PFSK-1 (cell line): Measurements from ENCODE around the gene ATF6.

ENCODE experiments used
- FOXP2 ChIP-seq: optimal IDR thresholded peaks from 2 replicates; pipeline ENCODE3; 2011; ENCODE audit warnings: borderline replicate concordance, control low read depth, inconsistent platforms; ENCODE audit not compliant: insufficient read depth; ENCODE audit errors: extremely low read length, extremely low read depth
- POLR2AphosphoS5 ChIP-seq: IDR thresholded peaks from 2 replicates; pipeline ENCODE4 v1.6.1; 2012; ENCODE audit warnings: low read depth, mild to moderate bottlenecking, control low read depth, low read length, moderate library complexity
- SIN3A ChIP-seq: IDR thresholded peaks from 2 replicates; pipeline ENCODE4 v1.6.1; 2012; ENCODE audit warnings: mild to moderate bottlenecking, low read length, moderate library complexity, borderline replicate concordance; ENCODE audit not compliant: insufficient read depth
- TAF1 ChIP-seq: IDR thresholded peaks from 2 replicates; pipeline ENCODE4 v1.6.1; 2012; ENCODE audit warnings: low read length, control low read depth, borderline replicate concordance; ENCODE audit not compliant: insufficient read depth
- TF ChIP-seq, protein P1 (sequence below), 2 experiments: IDR thresholded peaks; 2 replicates each; pipeline versions ENCODE4 v1.6.1 to v1.8.0; 2011 to 2012; ENCODE audit warnings: low read depth in 2 of 2, low read length in 2 of 2, control low read depth in 1 of 2, inconsistent platforms in 1 of 2, mild to moderate bottlenecking in 1 of 2, moderate library complexity in 1 of 2; ENCODE audit not compliant: insufficient read depth in 1 of 2

The ATF6 gene

DNA sequence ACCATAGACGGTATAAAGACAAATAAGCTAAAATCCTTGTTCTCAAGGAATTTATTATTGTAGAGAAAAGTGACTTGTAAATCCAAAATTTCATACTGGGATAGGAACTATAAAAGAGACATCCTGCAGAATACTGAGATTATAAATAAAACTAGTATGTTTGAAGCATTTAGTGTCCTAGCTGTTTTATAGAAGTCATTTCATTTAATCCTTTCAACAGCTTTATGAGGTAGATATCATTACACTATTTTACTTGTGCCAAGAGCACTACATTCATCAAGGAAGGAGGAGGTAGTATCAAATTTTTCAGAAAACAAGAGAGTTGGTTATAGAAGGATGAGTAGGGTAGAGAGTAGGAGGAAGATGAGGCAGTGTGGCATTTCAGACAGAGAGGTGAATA, 119.6 kb downstream of the ATF6 start:
- TF ChIP-seq SIN3A (no peak), FOXP2 (no peak), POLR2AphosphoS5 (no peak), TAF1 (no peak)
- TF ChIP-seq, protein P1, sequence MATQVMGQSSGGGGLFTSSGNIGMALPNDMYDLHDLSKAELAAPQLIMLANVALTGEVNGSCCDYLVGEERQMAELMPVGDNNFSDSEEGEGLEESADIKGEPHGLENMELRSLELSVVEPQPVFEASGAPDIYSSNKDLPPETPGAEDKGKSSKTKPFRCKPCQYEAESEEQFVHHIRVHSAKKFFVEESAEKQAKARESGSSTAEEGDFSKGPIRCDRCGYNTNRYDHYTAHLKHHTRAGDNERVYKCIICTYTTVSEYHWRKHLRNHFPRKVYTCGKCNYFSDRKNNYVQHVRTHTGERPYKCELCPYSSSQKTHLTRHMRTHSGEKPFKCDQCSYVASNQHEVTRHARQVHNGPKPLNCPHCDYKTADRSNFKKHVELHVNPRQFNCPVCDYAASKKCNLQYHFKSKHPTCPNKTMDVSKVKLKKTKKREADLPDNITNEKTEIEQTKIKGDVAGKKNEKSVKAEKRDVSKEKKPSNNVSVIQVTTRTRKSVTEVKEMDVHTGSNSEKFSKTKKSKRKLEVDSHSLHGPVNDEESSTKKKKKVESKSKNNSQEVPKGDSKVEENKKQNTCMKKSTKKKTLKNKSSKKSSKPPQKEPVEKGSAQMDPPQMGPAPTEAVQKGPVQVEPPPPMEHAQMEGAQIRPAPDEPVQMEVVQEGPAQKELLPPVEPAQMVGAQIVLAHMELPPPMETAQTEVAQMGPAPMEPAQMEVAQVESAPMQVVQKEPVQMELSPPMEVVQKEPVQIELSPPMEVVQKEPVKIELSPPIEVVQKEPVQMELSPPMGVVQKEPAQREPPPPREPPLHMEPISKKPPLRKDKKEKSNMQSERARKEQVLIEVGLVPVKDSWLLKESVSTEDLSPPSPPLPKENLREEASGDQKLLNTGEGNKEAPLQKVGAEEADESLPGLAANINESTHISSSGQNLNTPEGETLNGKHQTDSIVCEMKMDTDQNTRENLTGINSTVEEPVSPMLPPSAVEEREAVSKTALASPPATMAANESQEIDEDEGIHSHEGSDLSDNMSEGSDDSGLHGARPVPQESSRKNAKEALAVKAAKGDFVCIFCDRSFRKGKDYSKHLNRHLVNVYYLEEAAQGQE (IDR thresholded peaks at IDR 0.05; ENCODE audit: insufficient read depth in 1 of 2, low read depth in 2 of 2, low read length in 2 of 2) = no peak

GRCh38 chr1:161886589-161886988, 120.5 kb downstream of the ATF6 start:
- TF ChIP-seq TAF1 = no peak
- TF ChIP-seq, protein P1 (IDR thresholded peaks at IDR 0.05; ENCODE audit: insufficient read depth in 1 of 2, low read depth in 2 of 2, low read length in 2 of 2) = no peak
- TF ChIP-seq FOXP2 = no peak
- TF ChIP-seq SIN3A = no peak
- TF ChIP-seq POLR2AphosphoS5 = no peak

GRCh38 chr1:161887730-161888287, 121.7 kb downstream of the ATF6 start:
- TF ChIP-seq POLR2AphosphoS5 (no peak), TAF1 (no peak), FOXP2 (no peak), SIN3A (no peak)
- TF ChIP-seq, protein P1 (IDR thresholded peaks at IDR 0.05; ENCODE audit: insufficient read depth in 1 of 2, low read depth in 2 of 2, low read length in 2 of 2) = no peak

DNA sequence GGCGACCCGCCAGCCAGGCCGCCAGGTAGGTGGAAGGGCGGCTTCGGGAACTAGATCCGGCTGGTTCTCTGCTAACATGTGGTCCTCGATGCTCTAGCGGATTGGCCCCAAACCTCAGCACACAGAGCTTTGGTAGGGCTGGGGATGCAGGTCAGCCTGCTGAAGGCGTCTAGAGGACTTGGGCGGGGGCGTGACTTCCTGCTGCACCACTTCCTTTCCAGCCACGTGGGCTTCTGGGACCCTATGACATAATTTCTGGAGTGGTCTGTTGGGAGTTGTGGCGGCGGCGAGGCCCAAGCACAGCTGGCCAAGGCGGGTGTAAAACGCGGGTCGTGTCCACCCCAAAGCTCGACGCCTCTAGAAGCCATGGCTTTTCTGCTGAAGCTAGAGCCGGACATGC, 124.5 kb downstream of the ATF6 start:
- no peak for TF ChIP-seq SIN3A
- TF ChIP-seq FOXP2 = no peak
- no peak for TF ChIP-seq TAF1
- no peak for TF ChIP-seq POLR2AphosphoS5
- TF ChIP-seq, protein P1 (IDR thresholded peaks at IDR 0.05; ENCODE audit: insufficient read depth in 1 of 2, low read depth in 2 of 2, low read length in 2 of 2) = no peak

DNA sequence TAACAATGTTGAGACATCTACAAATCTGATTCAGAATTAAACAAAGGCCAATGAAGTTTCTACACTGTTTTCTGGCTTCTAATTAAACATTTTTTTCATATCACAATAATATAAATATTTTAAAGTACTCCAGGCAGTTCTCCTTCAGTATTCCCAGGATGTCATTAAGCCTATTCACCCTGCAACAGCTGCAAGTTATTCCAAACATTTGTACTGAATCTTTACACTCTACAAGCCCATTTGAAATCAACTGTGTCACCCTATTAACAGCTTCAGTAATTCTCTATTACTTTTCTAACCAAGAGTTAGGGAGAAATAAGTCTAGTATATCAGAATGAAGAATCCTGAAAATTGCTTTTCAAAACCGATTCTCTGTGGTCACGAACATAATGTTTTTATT, 133.0 kb downstream of the ATF6 start:
- TF ChIP-seq, protein P1 (IDR thresholded peaks at IDR 0.05; ENCODE audit: insufficient read depth in 1 of 2, low read depth in 2 of 2, low read length in 2 of 2) = no peak
- no peak for TF ChIP-seq FOXP2
- no peak for TF ChIP-seq POLR2AphosphoS5
